Measurements from ENCODE around the gene THOC6. TPM values are rescaled to one million over a fixed set of nuclear protein-coding genes. Genes with fewer than 3 reads are reported as not detected.
"Not testable (repeated sequence)": the region's sequence is repeated elsewhere in the genome, so short reads cannot be mapped to it uniquely, and the experiment has no call there.

THOC6 gene
- total and polyA plus RNA-seq, 2 experiments from 2014 or later = 71.4 to 90.6 TPM

DNA sequence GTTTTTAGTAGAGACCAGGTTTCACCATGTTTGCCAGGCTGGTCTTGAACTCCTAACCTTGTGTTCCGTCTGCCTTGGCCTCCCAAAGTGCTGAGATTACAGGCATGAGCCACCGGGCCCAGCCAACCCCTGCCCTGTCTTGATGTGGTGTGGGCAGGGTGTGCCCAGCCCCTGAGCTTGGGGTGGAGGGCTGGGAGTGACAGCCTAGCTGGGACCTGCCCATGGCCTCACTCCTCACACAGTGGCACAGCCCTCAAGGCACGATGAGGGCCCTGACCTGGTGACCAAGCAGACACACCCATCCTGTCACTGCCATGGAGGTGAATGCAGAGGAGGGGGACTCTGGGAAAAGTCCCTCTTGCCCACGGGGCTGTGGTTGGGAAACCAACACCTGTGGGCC lies 44.7 kb downstream of the THOC6 start (continued):
- TF ChIP-seq, protein P1, sequence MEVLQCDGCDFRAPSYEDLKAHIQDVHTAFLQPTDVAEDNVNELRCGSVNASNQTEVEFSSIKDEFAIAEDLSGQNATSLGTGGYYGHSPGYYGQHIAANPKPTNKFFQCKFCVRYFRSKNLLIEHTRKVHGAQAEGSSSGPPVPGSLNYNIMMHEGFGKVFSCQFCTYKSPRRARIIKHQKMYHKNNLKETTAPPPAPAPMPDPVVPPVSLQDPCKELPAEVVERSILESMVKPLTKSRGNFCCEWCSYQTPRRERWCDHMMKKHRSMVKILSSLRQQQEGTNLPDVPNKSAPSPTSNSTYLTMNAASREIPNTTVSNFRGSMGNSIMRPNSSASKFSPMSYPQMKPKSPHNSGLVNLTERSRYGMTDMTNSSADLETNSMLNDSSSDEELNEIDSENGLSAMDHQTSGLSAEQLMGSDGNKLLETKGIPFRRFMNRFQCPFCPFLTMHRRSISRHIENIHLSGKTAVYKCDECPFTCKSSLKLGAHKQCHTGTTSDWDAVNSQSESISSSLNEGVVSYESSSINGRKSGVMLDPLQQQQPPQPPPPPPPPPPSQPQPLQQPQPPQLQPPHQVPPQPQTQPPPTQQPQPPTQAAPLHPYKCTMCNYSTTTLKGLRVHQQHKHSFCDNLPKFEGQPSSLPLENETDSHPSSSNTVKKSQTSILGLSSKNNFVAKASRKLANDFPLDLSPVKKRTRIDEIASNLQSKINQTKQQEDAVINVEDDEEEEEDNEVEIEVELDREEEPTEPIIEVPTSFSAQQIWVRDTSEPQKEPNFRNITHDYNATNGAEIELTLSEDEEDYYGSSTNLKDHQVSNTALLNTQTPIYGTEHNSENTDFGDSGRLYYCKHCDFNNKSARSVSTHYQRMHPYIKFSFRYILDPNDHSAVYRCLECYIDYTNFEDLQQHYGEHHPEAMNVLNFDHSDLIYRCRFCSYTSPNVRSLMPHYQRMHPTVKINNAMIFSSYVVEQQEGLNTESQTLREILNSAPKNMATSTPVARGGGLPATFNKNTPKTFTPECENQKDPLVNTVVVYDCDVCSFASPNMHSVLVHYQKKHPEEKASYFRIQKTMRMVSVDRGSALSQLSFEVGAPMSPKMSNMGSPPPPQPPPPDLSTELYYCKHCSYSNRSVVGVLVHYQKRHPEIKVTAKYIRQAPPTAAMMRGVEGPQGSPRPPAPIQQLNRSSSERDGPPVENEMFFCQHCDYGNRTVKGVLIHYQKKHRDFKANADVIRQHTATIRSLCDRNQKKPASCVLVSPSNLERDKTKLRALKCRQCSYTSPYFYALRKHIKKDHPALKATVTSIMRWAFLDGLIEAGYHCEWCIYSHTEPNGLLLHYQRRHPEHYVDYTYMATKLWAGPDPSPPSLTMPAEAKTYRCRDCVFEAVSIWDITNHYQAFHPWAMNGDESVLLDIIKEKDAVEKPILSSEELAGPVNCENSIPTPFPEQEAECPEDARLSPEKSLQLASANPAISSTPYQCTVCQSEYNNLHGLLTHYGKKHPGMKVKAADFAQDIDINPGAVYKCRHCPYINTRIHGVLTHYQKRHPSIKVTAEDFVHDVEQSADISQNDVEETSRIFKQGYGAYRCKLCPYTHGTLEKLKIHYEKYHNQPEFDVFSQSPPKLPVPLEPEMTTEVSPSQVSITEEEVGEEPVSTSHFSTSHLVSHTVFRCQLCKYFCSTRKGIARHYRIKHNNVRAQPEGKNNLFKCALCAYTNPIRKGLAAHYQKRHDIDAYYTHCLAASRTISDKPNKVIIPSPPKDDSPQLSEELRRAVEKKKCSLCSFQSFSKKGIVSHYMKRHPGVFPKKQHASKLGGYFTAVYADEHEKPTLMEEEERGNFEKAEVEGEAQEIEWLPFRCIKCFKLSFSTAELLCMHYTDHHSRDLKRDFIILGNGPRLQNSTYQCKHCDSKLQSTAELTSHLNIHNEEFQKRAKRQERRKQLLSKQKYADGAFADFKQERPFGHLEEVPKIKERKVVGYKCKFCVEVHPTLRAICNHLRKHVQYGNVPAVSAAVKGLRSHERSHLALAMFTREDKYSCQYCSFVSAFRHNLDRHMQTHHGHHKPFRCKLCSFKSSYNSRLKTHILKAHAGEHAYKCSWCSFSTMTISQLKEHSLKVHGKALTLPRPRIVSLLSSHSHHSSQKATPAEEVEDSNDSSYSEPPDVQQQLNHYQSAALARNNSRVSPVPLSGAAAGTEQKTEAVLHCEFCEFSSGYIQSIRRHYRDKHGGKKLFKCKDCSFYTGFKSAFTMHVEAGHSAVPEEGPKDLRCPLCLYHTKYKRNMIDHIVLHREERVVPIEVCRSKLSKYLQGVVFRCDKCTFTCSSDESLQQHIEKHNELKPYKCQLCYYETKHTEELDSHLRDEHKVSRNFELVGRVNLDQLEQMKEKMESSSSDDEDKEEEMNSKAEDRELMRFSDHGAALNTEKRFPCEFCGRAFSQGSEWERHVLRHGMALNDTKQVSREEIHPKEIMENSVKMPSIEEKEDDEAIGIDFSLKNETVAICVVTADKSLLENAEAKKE (CRISPR knock-in tag; IDR thresholded peaks at IDR 0.05) = no peak
- TF ChIP-seq EZH2 (IDR thresholded peaks at IDR 0.05; ENCODE audit: low read depth, unreplicated experiment) = no peak

DNA sequence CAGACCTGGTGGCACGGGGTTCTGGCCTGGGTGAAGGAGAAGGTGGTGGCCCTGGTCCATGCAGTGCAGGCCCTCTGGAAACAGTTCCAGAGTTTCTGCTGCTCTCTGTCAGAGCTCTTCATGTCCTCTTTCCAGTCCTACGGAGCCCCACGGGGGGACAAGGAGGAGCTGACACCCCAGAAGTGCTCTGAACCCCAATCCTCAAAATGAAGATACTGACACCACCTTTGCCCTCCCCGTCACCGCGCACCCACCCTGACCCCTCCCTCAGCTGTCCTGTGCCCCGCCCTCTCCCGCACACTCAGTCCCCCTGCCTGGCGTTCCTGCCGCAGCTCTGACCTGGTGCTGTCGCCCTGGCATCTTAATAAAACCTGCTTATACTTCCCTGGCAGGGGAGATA lies 45.3 kb downstream of the THOC6 start:
- H3F3A ChIP-seq (replicated peaks; ENCODE audit: low read depth); H3K36me3 Mint-ChIP-seq (ENCODE audit: low read depth); ATAC-seq; H3K36me3 ChIP-seq (ENCODE audit: insufficient read depth); H3K27ac Mint-ChIP-seq; H3K79me2 ChIP-seq (replicated peaks; ENCODE audit: insufficient read depth); H3K4me1 ChIP-seq (ENCODE audit: insufficient read depth); H4K20me1 ChIP-seq (replicated peaks; ENCODE audit: insufficient read depth); H3K27me3 ChIP-seq (ENCODE audit: insufficient read depth); DNase-seq (ENCODE audit: low spot score); H3K4me3 Mint-ChIP-seq; H2AFZ ChIP-seq; H3K27ac ChIP-seq (ENCODE audit: low read depth); H3K9me2 ChIP-seq (ENCODE audit: insufficient read depth); H3K4me3 ChIP-seq; H3K9me3 Mint-ChIP-seq; H3K4me2 ChIP-seq: not testable (repeated sequence)
- peaks cover 30% of the 10 kb centered on the region for H3K27me3 Mint-ChIP-seq (ENCODE audit: insufficient read depth, low read depth, poor library complexity)
- peaks cover 28% of the 10 kb centered on the region for H3K4me1 Mint-ChIP-seq

DNA sequence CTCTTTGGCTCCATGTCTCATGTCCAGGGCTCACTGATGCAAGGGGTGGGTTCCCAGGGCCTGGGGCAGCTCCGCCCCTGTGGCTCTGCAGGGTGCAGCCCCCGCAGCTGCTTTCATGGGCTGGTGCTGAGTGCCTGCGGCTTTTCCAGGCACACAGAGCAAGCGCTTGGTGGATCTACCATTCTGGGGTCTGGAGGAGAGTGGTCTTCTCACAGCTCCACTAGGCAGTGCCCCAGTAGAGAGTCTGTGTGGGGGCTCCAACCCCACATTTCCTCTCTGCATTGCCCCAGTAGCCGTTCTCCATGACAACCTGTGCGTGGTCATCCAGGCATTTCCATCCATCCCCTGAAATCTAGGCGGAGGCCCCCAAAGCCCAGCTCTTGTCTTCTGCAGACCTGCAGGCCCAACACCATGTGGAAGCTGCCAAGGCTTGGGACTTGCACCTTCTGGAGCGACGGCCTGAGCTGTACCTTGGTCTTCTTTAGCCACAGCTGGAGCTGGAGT lies 46.8 kb downstream of the THOC6 start:
- H2AFZ ChIP-seq = no peak overlapping the region

More for the DNA sequence above, 46.8 kb downstream of the THOC6 start:
- no peaks in the 10 kb centered on the region for H3K9me2 ChIP-seq (ENCODE audit: insufficient read depth)
- Mint-ChIP-seq H3K4me3 (no peak overlapping the region), H3K36me3 (ENCODE audit: low read depth) (no peaks in the 10 kb centered on the region; the same call in 2 of the 3 replicates), H3K9me3 (no peaks in the 10 kb centered on the region; the same call in 1 of the 3 replicates), H3K27me3 (ENCODE audit: insufficient read depth, low read depth, poor library complexity) (peaks cover 24% of the 10 kb centered on the region), H3K27ac (no peak overlapping the region), H3K4me1 (peaks cover 30% of the 10 kb centered on the region)
- no peaks in the 10 kb centered on the region for H3F3A ChIP-seq (replicated peaks; ENCODE audit: low read depth)
- no peak overlapping the region for H3K27ac ChIP-seq (ENCODE audit: low read depth)
- H3K4me3 ChIP-seq = no peak overlapping the region
- no peaks in the 10 kb centered on the region for H3K36me3 ChIP-seq (ENCODE audit: insufficient read depth)
- H3K79me2 ChIP-seq (replicated peaks; ENCODE audit: insufficient read depth) = no peaks in the 10 kb centered on the region
- no peaks in the 10 kb centered on the region for H4K20me1 ChIP-seq (replicated peaks; ENCODE audit: insufficient read depth)
- H3K4me2 ChIP-seq = no peak overlapping the region
- no peak for DNase-seq (ENCODE audit: low spot score)
- H3K4me1 ChIP-seq (ENCODE audit: insufficient read depth) = no peaks in the 10 kb centered on the region
- ATAC-seq = peak; percentile 27
- H3K27me3 ChIP-seq (ENCODE audit: insufficient read depth) = no peaks in the 10 kb centered on the region
- TF ChIP-seq CREB1 (CRISPR knock-in tag; IDR thresholded peaks at IDR 0.05; ENCODE audit: low read depth) = no peak
- TF ChIP-seq, protein P2, sequence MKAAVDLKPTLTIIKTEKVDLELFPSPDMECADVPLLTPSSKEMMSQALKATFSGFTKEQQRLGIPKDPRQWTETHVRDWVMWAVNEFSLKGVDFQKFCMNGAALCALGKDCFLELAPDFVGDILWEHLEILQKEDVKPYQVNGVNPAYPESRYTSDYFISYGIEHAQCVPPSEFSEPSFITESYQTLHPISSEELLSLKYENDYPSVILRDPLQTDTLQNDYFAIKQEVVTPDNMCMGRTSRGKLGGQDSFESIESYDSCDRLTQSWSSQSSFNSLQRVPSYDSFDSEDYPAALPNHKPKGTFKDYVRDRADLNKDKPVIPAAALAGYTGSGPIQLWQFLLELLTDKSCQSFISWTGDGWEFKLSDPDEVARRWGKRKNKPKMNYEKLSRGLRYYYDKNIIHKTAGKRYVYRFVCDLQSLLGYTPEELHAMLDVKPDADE (IDR thresholded peaks at IDR 0.05) = no peak

All from GM23338 (cell line).